GM19351 (cell line): Measurements from ENCODE around the gene CYBA.

Experiments used
- ATAC-seq: cut with Tn5 transposase; IDR thresholded peaks from one replicate; pipeline ENCODE4 v1.9.1; 2021; ENCODE audit warnings: mild to moderate bottlenecking, moderate library complexity; ENCODE audit not compliant: unreplicated experiment

CYBA gene

DNA sequence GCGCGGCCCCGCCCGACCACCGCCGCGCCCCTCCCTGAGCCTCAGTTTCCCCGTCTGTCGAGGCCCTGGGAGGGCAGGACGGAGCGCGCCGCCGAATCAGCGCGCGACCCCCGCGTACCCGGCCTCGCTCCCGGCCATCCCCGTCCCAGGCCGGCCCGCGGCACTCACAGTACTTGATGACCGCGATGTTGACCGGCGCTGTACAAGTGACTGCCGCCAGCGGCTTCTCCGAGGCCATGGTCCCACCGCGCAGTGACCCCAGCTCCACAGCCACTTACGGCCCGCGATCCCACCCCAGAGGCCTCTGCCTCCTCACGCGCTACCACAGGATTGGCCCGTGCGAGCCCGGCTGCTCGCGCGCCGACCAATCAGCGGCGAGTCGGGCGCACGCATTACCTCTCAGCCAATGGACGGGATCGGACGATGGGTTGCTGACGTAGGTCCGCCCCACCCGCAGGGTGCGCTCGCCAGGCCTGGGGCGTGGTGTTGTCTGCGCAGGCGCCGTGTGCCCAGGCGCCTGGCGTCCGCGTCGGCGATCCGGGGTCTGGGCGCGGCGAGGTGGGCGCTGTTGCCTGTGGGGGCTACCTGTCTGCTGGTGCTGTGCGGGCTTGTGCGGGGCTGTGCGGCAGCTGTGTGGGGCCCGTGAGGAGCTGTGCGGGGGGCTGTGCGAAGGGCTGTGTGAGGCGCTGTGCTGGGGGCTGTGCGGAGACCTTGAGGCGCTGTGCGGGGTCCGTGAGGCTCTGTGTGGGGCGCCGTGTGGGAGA is 12.2 kb upstream of the CYBA start, which contains the start of gene MVD:
MVD (minus strand) TSS at position 249 of the 764 bp plus-strand sequence; CDS start at position 238, 11 bp downstream.
- peak; percentile 95 for ATAC-seq

DNA sequence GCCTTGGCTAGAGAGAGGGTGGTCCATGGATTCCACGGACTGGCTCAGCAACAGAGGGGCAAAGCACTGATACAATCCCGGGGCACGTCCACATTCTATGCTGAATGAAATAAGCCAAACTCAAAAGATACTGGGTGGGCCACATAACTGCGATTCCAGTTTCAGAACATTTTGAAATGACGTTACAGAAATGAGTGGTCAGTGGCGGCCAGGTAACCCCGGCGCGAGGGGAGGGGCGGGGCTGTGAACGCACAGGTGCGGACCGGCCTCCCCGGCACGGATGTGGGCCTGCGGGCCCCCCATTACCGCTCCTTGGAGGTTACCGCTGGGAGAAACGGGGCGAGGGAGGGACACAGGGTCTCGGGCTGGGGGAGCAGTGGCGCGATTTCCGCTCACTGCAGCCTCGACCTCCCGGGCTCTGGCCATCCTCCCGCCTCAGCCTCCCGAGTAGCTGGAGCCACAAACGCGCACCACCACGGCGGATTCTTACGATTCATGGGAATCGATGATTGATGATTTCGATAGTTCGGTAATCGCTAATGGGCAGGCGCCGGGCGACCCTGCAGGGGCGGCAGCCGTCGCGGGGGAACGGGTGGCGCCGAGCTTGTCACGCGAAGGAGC is 11.5 kb upstream of the CYBA start:
- no peak for ATAC-seq

DNA sequence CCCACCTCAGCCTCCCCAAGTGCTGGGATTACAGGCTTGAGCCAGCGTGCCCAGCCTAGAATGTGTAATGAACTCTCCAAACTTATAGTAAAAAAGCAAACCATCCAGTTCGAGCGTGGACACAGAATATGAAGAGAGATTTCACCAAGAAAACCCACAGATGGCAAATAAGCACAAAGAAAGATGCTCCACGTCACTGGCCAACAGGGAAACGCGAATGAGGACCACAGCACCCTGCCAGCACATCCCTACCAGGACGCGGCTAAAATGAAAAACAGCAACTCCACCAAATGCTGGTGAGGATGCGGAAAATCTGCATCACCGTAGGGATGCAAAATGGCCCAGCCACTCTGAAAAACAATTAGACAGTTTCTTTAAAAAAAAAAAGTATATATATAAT is 10.6 kb upstream of the CYBA start:
- no peak for ATAC-seq

DNA sequence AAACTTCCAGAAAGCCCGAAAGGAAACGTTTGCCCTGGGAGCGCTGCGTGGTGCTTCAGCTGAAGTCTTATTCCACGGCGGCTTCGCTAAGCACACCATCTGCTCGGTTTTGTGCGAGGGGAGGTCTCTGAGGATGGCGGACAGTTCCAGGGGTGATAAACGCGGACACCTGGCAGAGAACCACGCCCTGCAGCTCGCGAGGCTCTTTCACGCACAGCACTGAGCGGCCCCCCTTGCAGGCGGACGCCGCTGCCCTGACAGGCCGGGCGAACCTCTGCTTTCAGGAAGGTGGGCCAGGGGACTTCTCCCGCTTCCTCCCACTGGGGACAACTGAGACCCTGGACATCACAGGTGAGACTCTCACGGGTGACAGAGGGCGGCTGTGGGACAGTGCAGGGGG is 8.3 kb upstream of the CYBA start:
- no peak for ATAC-seq

DNA sequence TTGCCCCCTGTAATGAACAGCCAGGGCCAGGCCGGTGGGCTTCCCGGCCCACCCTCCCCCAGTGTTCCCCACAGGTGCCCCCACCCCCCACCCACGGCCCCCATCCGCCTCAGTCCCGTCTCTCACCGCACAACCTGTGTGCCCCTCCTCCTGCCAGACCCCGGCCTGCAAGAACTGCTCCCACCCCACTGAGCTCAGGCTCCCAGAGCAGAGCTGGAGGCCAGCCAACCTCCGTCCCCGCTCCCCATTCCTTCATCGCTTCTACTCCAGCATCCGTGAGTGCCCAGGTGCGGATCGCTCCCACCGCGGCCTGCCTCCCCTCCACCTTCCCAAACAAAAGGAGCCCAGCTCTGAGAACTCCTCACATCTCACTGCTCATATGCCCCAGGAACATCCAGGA is 7.9 kb upstream of the CYBA start:
- no peak for ATAC-seq

DNA sequence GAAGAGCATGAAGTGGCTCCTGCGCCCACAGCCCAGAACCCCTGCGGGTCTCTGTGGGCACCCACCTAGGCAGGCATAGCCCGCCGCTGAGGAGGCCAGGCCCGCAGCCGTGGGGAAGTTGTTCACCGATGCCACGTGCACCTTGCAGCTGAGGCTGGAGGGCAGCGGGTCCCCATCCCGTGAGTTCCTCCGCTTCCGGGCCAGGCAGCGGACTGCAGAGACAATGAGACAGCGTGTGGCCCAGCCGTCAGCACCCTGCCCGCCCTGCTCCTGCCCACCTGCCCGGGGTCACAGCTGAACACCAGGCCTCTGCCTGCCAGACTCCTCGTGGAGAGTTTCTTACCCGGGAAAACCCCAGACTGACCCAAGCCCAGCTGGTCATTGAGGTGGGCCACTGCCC is 6.5 kb upstream of the CYBA start:
- no peak for ATAC-seq

DNA sequence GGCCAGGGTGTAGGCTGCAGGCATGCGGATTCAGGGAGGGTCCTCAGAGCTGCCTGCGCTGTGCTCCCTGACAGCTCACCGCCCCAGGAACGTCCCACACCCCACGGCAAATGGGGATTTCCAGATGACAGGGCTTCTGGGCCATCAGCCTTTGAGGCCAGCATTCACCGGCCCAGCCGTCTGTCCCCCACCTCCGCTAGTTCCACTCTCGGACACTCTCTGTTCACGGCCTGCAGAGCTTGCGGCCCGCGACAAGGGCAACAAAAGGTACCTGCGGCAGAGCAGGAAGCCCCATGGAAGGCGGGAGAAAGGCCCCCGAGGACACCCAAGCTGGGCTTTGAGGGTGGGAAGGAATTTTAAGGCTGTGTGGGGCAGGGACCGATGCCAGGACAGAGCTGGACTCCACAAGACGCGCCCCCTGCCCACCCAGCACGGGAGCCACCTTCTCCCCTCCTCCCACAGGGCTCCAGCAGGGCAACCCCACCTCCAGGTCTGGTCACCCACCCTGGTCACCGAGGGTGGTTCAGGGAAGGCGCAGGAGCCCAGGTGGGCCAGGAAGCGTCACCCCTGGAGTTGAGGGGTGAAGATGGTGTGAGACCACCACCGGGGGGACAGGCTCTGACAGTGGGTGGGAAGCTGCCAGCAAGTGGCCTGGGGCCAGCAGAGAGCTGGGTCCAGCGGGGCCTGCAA is 5.6 kb upstream of the CYBA start:
- no peak for ATAC-seq

DNA sequence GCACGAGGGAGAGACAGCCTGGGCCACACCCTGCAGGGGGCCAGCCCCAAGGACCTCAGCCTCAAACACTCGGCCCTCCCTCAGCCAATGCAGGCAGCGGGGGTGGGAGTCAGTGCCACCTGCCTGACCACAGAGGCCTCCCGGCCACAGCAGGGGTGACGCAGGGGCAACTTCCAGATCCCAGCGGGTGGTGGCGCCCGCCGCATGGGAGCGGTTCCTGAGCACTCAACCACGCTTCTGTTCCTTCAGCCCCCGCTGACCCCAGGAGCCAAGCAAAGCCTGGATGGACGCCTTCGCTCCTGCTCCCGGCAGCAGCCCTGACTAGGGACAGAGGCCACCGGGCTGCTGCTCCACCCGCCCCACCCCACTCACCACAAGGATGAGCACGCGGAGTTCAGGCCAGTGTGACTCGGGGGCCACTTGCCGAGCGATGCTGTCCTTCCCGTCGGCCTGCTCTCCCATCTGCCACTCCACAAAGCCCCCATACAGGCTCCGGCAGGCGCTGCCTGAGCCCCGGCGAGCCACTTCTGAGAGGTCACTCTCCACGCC is 5.0 kb upstream of the CYBA start:
- no peak for ATAC-seq

DNA sequence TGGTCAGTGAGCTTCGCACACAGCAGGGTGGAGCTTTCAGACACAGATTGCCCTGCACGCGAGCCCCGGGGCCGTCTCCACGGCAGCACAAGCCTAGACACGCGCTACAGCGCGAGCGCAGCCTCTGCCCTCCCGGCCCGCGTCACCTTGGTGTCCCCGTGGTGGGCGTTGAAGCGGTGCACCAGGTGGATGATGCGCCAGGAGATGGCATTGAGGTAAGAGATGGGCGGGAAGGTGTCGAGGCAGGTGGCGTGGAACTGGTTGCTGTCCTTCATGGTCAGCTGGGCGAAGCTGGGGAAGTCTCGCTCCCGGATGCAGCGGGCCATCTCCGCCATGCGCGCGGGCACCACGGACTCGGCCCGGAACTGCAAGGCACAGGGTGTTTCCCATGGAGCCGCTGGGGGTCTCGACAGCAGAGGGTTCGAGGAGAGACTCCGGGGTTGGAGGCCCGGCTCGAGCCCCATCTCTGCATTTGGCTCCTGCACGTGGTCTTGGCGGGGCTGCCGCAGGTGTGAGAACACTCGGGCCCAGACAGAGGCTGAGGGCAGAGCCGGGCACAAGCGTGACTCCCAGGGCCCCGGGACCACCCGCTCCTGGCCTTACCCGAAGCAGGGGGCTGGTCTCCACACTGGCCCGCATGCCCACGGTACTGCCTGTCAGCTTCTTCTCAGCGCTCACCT is 4.3 kb upstream of the CYBA start:
- ATAC-seq = no peak

DNA sequence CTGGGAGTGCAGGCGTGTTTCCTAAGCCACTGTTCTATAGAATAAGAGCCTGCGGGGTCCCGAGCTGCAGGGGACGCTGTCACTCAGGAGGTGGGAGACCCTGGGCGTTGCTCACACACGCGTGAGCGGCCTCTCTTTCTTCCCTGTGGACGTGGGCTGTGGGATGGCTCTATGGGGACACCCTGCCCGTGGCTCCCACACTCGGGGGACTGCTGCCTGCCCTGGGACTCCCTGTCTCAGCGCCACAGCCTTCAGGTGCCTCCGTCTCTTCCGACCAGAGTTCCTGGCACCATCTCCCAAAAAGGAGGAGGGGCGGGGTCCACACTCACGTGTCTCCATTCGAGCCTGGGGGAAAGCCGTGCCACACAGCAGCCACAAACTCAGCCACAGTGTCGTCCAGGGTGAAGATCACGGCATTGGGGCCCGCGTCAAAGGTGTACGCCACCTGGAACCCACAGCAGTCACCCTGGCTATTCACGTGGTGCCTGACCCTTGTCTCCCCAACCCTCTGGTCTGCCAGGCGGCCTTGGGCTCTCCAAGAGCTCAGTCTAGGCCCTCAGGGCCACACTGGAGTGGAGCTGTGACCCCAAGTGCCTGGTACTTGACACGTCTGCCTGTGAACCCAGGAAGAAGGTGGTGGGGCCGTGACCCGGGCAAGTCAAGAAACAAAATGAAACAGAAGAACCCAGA is 3.7 kb upstream of the CYBA start:
- no peak for ATAC-seq

DNA sequence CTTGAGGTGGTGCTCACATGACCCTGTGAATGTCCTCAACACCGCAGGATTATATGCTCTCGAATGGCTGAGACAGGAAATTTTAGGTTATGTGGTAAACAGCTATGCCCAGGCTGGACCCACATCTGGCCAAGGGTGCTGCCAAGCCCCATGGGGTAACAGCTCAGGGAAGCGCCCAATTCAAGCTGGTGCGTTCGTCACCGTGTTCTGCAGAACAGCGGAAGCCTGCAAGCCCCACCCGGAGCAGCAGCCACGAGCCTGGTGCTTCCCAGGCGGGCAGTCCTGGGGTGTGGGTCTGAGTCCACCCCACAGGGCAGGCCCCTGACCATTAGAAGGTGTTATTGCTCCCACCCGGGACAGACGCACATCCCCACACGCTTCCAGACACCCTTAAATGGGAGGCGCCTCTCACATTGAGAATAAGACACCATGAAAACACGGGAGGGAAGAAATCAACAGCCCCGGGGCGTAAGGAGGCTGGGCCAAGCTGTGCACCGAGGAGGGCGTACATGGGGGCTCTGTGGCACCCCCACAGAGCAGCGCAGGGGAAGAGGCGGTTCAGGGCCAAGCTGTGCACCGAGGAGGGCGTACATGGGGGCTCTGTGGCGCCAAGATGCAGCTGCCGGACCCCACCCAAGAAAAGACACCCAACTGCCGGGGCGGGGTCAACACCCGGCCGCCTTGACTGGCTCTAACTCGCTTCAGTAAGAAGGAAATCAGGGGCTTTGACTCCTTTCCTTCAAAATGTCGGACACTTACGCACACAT is 2.9 kb upstream of the CYBA start:
- ATAC-seq = no peak

DNA sequence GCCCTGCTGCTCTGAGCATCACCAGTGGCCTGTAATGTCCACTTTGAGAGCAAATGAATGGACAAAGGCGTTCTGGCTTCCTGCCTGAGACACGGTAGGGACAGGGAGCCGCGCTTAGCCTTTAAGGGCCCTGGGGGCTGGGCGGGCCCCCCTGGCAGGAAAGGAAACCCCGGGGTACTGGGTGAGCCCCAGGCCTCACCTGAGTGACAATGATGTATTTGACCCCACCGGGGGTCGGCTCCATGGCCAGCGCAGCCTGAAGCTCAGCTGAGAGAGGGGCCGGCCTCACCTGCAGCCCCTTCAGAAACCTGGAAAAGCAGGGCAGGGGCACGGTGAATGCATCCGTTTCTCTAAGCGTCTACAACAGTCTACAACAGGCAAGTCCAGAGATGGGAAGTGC is 2.2 kb upstream of the CYBA start:
- no peak for ATAC-seq

DNA sequence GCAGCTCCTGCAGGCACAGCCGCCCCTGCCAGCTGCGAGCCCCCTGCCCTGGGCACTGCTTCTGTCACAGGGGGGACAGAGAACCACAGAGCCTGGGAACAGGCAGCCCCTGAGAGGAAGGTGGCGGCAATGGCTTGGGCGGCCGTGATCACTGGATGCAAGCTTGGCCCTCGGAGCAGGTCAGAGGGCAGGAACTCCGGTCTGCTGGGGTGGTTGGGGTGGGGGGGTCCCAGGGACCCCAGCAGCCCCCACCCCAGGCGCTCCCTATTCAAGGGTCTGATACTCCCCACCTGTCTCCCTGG is 1.9 kb upstream of the CYBA start:
- ATAC-seq = no peak

DNA sequence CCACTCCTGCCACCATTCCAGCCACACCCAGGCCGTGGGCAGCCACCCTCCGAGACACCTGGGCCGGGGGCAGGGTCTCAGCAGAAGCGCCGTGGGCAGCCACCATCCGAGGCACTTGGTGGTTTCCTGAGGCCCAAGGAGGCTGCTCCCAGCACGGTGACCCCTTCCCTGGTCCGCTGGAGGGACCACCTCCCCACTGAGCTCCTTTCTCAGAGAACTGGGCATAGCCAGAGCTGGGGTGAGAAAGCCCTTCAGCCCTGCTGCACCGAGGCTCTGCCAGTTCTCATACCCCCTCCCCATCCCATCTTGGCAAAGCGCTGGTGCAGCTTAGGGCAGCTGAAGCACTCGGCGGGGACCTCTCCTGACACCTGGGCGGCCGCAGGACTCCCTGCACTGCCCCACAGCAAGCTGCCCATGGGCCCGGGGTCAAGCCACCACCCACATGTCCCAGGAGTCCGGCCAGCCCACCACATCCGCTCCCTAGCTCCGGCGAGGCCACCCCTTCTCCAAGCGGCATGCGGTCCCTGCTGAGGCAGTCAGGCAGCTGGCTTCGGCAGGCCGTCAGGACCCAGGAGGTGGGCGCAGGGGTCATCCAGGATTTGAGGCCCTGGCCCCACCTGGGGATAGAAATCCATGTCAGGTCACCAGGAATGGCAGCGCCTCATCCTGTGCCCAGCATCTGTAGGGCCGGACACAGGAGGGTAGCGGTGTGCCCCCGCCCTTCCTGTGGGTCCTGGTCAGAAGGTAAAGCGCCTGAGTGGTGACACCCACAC is 1.3 kb upstream of the CYBA start:
- no peak for ATAC-seq

DNA sequence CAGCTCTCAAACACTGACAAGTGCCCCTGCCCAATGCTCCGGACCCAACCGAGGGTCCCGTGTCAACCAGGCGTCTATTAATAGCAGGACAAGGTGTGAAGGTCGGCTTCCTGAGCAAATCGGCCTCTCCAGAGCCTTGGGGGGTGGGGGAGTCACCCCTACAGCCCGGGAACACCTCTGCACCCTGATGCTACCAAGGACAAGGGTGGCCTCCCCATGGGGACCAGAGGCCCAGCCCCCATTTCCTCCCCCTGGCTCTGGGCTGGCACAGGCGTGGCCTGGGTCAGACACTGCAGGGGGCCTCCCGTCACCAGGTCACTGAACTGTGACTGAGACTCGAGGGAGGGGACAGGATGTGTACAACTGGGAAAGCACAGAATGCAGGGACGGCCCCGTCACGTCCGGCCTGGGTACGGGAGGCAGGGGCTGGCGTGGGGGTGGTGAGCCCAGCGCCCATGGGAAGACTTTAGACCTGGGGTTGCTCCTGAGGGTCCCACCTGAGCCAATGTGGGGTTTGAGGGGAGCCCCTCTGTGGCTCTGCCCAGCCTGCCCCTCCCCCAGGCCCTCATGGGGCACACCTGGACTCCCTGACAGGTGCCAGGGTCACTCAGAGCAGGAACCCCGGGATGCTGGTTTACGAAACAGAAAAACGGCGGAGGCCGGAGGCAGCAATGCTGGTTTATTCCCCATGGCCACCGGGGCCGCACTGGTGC is 579 bp upstream of the CYBA start:
- ATAC-seq = peak; percentile 74

DNA sequence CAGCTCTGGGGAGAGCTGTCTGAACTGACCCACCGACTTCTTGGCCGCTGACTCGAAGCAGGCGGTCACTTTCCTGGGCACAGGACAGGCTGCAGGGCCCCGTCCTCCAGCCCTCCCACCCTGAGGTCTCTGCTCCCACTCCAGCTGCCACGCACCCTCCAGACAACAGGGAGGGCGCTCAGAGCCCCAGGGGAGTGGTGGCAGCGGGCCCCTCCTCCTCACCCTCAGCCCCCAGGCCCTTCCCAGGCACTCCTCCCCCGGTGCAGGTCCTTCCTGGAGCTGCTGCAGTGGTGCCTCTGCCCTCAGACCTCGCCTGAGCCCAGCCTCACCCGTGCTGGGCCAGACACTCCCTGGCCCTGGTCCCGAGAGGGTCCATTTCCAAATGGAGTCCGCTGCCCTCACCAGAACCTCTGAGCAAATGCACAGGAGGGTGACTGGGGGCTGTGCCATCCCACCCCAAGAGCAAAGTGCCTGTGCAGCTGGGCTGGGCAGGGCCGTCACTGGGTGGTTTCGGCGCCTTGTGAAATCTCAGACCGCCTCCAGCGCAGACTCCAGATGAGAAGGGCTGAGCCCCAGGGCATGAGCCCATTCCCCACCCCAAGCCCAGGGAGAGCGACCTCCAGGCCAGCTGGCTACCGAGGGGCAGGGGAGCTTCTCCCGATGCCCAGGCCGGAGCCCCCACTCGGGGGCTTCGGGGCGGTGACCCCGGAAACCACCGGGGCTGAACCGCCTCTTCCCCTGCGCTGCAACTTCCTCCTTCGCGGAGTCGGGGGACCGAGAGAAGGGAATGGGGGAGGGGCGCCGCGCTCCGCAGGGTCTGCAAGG is 717 bp downstream of the CYBA start:
- ATAC-seq = no peak

DNA sequence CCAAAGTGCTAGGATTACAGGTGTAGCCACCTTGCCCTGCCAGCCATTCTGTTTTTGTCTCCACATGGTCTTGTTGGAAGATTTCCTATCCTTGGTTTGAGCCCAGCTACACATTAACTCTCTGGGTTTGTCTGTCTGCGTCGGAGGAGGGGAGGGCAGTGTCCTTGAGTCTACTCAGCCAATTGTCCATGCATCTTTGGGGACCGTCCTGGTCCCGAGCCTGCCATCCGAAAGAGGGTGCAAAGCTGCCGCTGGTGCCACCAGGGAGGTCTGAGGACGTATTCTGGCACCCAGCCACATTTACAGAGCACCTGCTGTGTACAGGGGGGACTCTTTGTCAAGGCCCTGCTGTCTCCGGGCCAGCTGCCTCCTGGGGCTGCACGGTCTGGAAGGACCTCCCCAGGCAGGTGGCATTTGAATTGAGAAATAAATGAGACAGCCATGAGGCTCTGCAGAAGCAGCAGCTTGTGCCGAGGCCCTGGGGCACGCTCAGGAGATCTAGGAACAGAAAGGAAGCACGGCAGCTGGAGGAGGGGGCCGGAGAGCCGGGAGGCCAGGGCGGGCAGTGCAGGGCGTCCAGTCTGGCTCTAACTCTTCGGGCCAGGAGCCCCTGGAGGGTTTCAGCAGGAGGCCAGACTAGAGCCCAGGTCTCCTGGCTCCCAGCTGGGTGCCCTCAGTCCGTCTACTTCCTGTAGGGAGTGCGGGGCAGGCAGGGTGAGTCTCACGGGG is 1.5 kb downstream of the CYBA start:
- ATAC-seq = no peak
